GM06990 (cell line): Measurements from ENCODE around the gene NOL12.

Experiments
- DNase-seq: peaks from one replicate; pipeline ENCODE4 v3.0.0-alpha.2; 2011; ENCODE audit not compliant: insufficient read length; ENCODE audit errors: extremely low read depth
- H3K27me3 ChIP-seq: replicated peaks from 2 replicates; pipeline ENCODE4 v1.6.0; 2011; ENCODE audit warnings: low read length; ENCODE audit not compliant: control insufficient read depth, insufficient read depth
- H3K36me3 ChIP-seq: 2 replicates; pipeline ENCODE4 v1.5.1; 2011; ENCODE audit warnings: low read length; ENCODE audit not compliant: control insufficient read depth, insufficient read depth
- H3K4me3 ChIP-seq: replicated peaks from 2 replicates; pipeline ENCODE4 v1.5.1; 2011; ENCODE audit warnings: low read depth, mild to moderate bottlenecking, control low read depth, low read length
- CTCF ChIP-seq: IDR thresholded peaks from 2 replicates; pipeline ENCODE4 v1.5.1; 2011; ENCODE audit warnings: low read length, control low read depth, mild to moderate bottlenecking, inconsistent platforms; ENCODE audit not compliant: insufficient read depth, poor library complexity, severe bottlenecking

The NOL12 gene

GRCh38 chr22:37677493-37677974 is 8.6 kb upstream of the NOL12 start:
- H3K36me3 ChIP-seq: peaks cover 10% of the 10 kb centered on the region
- no peak for TF ChIP-seq CTCF

GRCh38 chr22:37678372-37678771 is 7.8 kb upstream of the NOL12 start:
- Histone ChIP-seq H3K36me3 (peaks cover 10% of the 10 kb centered on the region), H3K4me3 (no peak overlapping the region), H3K27me3 (no peaks in the 10 kb centered on the region)
- DNase-seq: no peak
- no peak for TF ChIP-seq CTCF

More at GRCh38 chr22:37677493-37677974, 8.6 kb upstream of the NOL12 start:
- Histone ChIP-seq H3K4me3 (peak overlapping the region; percentile 84), H3K27me3 (no peaks in the 10 kb centered on the region)
- DNase-seq: no peak

GRCh38 chr22:37679670-37680069 is 6.5 kb upstream of the NOL12 start:
- no peak overlapping the region for H3K4me3 ChIP-seq
- TF ChIP-seq CTCF: no peak
- no peaks in the 10 kb centered on the region for H3K27me3 ChIP-seq
- peaks cover 10% of the 10 kb centered on the region for H3K36me3 ChIP-seq
- DNase-seq: no peak

- no peak for TF ChIP-seq CTCF
- no peaks in the 10 kb centered on the region for H3K27me3 ChIP-seq
- H3K4me3 ChIP-seq: no peak overlapping the region
- DNase-seq: no peak
- peaks cover 10% of the 10 kb centered on the region for H3K36me3 ChIP-seq
These were observed 5.8 kb upstream of the NOL12 start for GRCh38 chr22:37680191-37680851.

- Histone ChIP-seq H3K27me3 (no peaks in the 10 kb centered on the region), H3K4me3 (no peak overlapping the region), H3K36me3 (peaks cover 10% of the 10 kb centered on the region)
- TF ChIP-seq CTCF: no peak
- DNase-seq: no peak
These were observed 5.1 kb upstream of the NOL12 start for GRCh38 chr22:37681001-37681424.
